Karpas-422 (cell line): ENCODE results near the gene CIB2. TPM values are rescaled to one million over a fixed set of nuclear protein-coding genes. Genes with fewer than 3 reads are reported as not detected.
A peak's percentile ranks its signal among the peaks of the same experiment; 100 is the strongest.

Source experiments
- DNase-seq: peaks from one replicate; pipeline ENCODE4 v3.0.0-alpha.2; 2015
- H2AFZ ChIP-seq: fragments of 200-600 bp; sonication (generic); 2 replicates; pipeline ENCODE4 v1.6.1; 2014; ENCODE audit warnings: antibody characterized with exemption, low read length, mixed read lengths
- H3K27ac ChIP-seq: fragments of 200-600 bp; sonication (generic); 2 replicates; pipeline ENCODE4 v1.5.1; 2014; ENCODE audit warnings: mild to moderate bottlenecking, low read length, moderate library complexity
- H3K27me3 ChIP-seq: fragments of 200-600 bp; sonication (generic); 2 replicates; pipeline ENCODE4 v1.6.1; 2014; ENCODE audit warnings: low read length, mixed read lengths
- H3K36me3 ChIP-seq: fragments of 200-600 bp; sonication (generic); 2 replicates; pipeline ENCODE4 v1.6.1; 2014; ENCODE audit warnings: low read length, mixed read lengths; ENCODE audit not compliant: insufficient read depth
- H3K4me1 ChIP-seq: fragments of 200-600 bp; sonication (generic); 2 replicates; pipeline ENCODE4 v1.6.1; 2014; ENCODE audit warnings: mild to moderate bottlenecking, low read length, mixed read lengths
- H3K4me2 ChIP-seq: fragments of 200-600 bp; sonication (generic); 2 replicates; pipeline ENCODE4 v1.6.1; 2014; ENCODE audit warnings: low read length, low read depth, mild to moderate bottlenecking; ENCODE audit not compliant: poor library complexity, severe bottlenecking
- H3K4me3 ChIP-seq: fragments of 200-600 bp; sonication (generic); 2 replicates; pipeline ENCODE4 v1.5.1; 2014; ENCODE audit warnings: mild to moderate bottlenecking, antibody characterized with exemption, low read length, mixed read lengths
- H3K79me2 ChIP-seq: fragments of 200-600 bp; sonication (generic); 2 replicates; pipeline ENCODE4 v1.6.1; 2014; ENCODE audit warnings: mild to moderate bottlenecking, low read length, mixed read lengths
- H3K9ac ChIP-seq: fragments of 200-600 bp; sonication (generic); 2 replicates; pipeline ENCODE4 v1.6.0; 2014; ENCODE audit warnings: low read length
- H3K9me2 ChIP-seq: fragments of 200-600 bp; sonication (generic), shearing (Covaris generic); replicated peaks from 2 replicates; pipeline ENCODE4 v1.6.0; 2014; ENCODE audit warnings: mild to moderate bottlenecking, low read length, moderate library complexity; ENCODE audit not compliant: insufficient read depth
- H3K9me3 ChIP-seq: fragments of 300-700, 200-600 bp; sonication (generic); 2 replicates; pipeline ENCODE4 v1.6.1; 2014; ENCODE audit warnings: low read length, mixed read lengths
- H4K20me1 ChIP-seq: fragments of 200-600 bp; sonication (generic); 2 replicates; pipeline ENCODE4 v1.6.1; 2014; ENCODE audit warnings: mild to moderate bottlenecking, antibody characterized with exemption, low read length, low read depth; ENCODE audit not compliant: insufficient read depth
- total RNA-seq: library from RNA; depleted of rRNA; stranded (reverse); fragments of >200 nt; shearing (Covaris generic); gene quantifications from 2 replicates; pipeline ENCODE4 v1.2.3, GENCODE V29; 2014; ENCODE audit warnings: low replicate concordance

CIB2 gene
- total RNA-seq, 1 experiment from 2014 or later = 1.1 TPM

GRCh38 chr15:78108300-78109084 lies 22.8 kb downstream of the CIB2 start:
- Histone ChIP-seq H3K9me2 (no peaks in the 10 kb centered on the region), H3K27ac (no peak overlapping the region), H3K36me3 (no peaks in the 10 kb centered on the region), H4K20me1 (no peaks in the 10 kb centered on the region), H3K9ac (no peak overlapping the region), H2AFZ (no peak overlapping the region), H3K79me2 (no peaks in the 10 kb centered on the region), H3K4me1 (no peaks in the 10 kb centered on the region), H3K9me3 (no peaks in the 10 kb centered on the region), H3K27me3 (no peaks in the 10 kb centered on the region), H3K4me2 (no peak overlapping the region), H3K4me3 (no peak overlapping the region)
- peak; percentile 92 for DNase-seq

- H3K4me2 ChIP-seq = no peak overlapping the region
- H2AFZ ChIP-seq = no peak overlapping the region
- no peaks in the 10 kb centered on the region for H4K20me1 ChIP-seq
- no peak overlapping the region for H3K4me3 ChIP-seq
- H3K4me1 ChIP-seq = no peaks in the 10 kb centered on the region
- H3K36me3 ChIP-seq = no peaks in the 10 kb centered on the region
- H3K79me2 ChIP-seq = no peaks in the 10 kb centered on the region
- no peak overlapping the region for H3K27ac ChIP-seq
- H3K27me3 ChIP-seq = no peaks in the 10 kb centered on the region
- H3K9ac ChIP-seq = no peak overlapping the region
- H3K9me3 ChIP-seq = no peaks in the 10 kb centered on the region
- no peak for DNase-seq
- H3K9me2 ChIP-seq = no peaks in the 10 kb centered on the region
Observed at GRCh38 chr15:78107471-78107870, 23.8 kb downstream of the CIB2 start.

- H3K79me2 ChIP-seq = no peaks in the 10 kb centered on the region
- no peak overlapping the region for H3K4me3 ChIP-seq
- no peaks in the 10 kb centered on the region for H3K9me2 ChIP-seq
- H3K9me3 ChIP-seq = no peaks in the 10 kb centered on the region
- H3K36me3 ChIP-seq = no peaks in the 10 kb centered on the region
- no peak overlapping the region for H3K27ac ChIP-seq
- no peak for DNase-seq
- H3K4me1 ChIP-seq = no peaks in the 10 kb centered on the region
- no peak overlapping the region for H2AFZ ChIP-seq
- no peak overlapping the region for H3K9ac ChIP-seq
- H4K20me1 ChIP-seq = no peaks in the 10 kb centered on the region
- no peak overlapping the region for H3K4me2 ChIP-seq
- no peaks in the 10 kb centered on the region for H3K27me3 ChIP-seq
Observed at GRCh38 chr15:78105476-78106241, 25.6 kb downstream of the CIB2 start.

GRCh38 chr15:78104566-78105475 lies 26.4 kb downstream of the CIB2 start:
- Histone ChIP-seq H3K9me2 (no peaks in the 10 kb centered on the region), H3K9me3 (no peaks in the 10 kb centered on the region), H3K9ac (no peak overlapping the region), H3K79me2 (no peaks in the 10 kb centered on the region), H3K4me2 (no peak overlapping the region), H3K27me3 (no peaks in the 10 kb centered on the region), H4K20me1 (no peaks in the 10 kb centered on the region), H3K36me3 (no peaks in the 10 kb centered on the region), H3K4me3 (no peak overlapping the region), H2AFZ (no peak overlapping the region), H3K4me1 (no peaks in the 10 kb centered on the region), H3K27ac (no peak overlapping the region)
- DNase-seq = no peak

- H3K27ac ChIP-seq = no peak overlapping the region
- H3K36me3 ChIP-seq = no peaks in the 10 kb centered on the region
- H2AFZ ChIP-seq = no peak overlapping the region
- no peaks in the 10 kb centered on the region for H3K4me1 ChIP-seq
- no peaks in the 10 kb centered on the region for H3K27me3 ChIP-seq
- no peak overlapping the region for H3K9ac ChIP-seq
- no peaks in the 10 kb centered on the region for H3K9me2 ChIP-seq
- H3K4me2 ChIP-seq = no peak overlapping the region
- no peak overlapping the region for H3K4me3 ChIP-seq
- no peaks in the 10 kb centered on the region for H4K20me1 ChIP-seq
- no peak for DNase-seq
- no peaks in the 10 kb centered on the region for H3K9me3 ChIP-seq
- H3K79me2 ChIP-seq = no peaks in the 10 kb centered on the region
Observed at GRCh38 chr15:78104119-78104479, 27.1 kb downstream of the CIB2 start.

- Histone ChIP-seq H3K27ac (no peak overlapping the region), H3K27me3 (no peaks in the 10 kb centered on the region), H3K9me2 (no peaks in the 10 kb centered on the region), H3K4me3 (no peak overlapping the region), H3K4me1 (no peaks in the 10 kb centered on the region), H2AFZ (no peak overlapping the region), H3K9ac (no peak overlapping the region), H3K36me3 (no peaks in the 10 kb centered on the region), H3K4me2 (no peak overlapping the region), H4K20me1 (no peaks in the 10 kb centered on the region), H3K9me3 (no peaks in the 10 kb centered on the region), H3K79me2 (no peaks in the 10 kb centered on the region)
- no peak for DNase-seq
Observed at GRCh38 chr15:78103406-78104118, 27.7 kb downstream of the CIB2 start.

- no peaks in the 10 kb centered on the region for H3K4me1 ChIP-seq
- H3K9me3 ChIP-seq = no peaks in the 10 kb centered on the region
- H3K4me3 ChIP-seq = no peak overlapping the region
- no peaks in the 10 kb centered on the region for H3K27me3 ChIP-seq
- no peaks in the 10 kb centered on the region for H3K9me2 ChIP-seq
- H3K4me2 ChIP-seq = no peak overlapping the region
- DNase-seq = no peak
- no peak overlapping the region for H3K27ac ChIP-seq
- H3K36me3 ChIP-seq = no peaks in the 10 kb centered on the region
- H3K79me2 ChIP-seq = no peaks in the 10 kb centered on the region
- H3K9ac ChIP-seq = no peak overlapping the region
- no peaks in the 10 kb centered on the region for H4K20me1 ChIP-seq
- no peak overlapping the region for H2AFZ ChIP-seq
Observed at GRCh38 chr15:78102741-78103140, 28.5 kb downstream of the CIB2 start.
